Mesenchymal stem cell (in vitro differentiated cells and primary cell): ENCODE results near the gene RANBP3.

ENCODE experiments used
- DNase-seq: peaks from one replicate; pipeline ENCODE4 v3.0.0-alpha.2; 2013
- H2AFZ ChIP-seq: one replicate; pipeline ENCODE4 v1.6.1; 2013; ENCODE audit warnings: low read depth, mild to moderate bottlenecking, control low read depth, inconsistent platforms, low read length, moderate library complexity
- H2AK5ac ChIP-seq: 2 replicates; pipeline ENCODE4 v1.6.1; 2013; ENCODE audit warnings: low read length, moderate library complexity, mild to moderate bottlenecking, inconsistent platforms; ENCODE audit not compliant: severe bottlenecking
- H2BK120ac ChIP-seq: one replicate; pipeline ENCODE4 v1.6.1; 2013; ENCODE audit warnings: low read depth, mild to moderate bottlenecking, inconsistent platforms, low read length, moderate library complexity
- H2BK12ac ChIP-seq, 2 experiments: one replicate each; pipeline ENCODE4 v1.6.1; 2013; ENCODE audit warnings: inconsistent platforms in 2 of 2, low read length in 2 of 2, mild to moderate bottlenecking in 2 of 2, moderate library complexity in 2 of 2, control low read depth in 1 of 2
- H2BK15ac ChIP-seq: one replicate; pipeline ENCODE4 v1.6.1; 2013; ENCODE audit warnings: mild to moderate bottlenecking, low read depth, inconsistent platforms; ENCODE audit not compliant: poor library complexity, severe bottlenecking
- H2BK5ac ChIP-seq: 2 replicates; pipeline ENCODE4 v1.6.1; 2013; ENCODE audit warnings: low read depth, mild to moderate bottlenecking, low read length, control low read depth, inconsistent platforms; ENCODE audit not compliant: poor library complexity, severe bottlenecking
- H3K14ac ChIP-seq, 2 experiments: one replicate each; pipeline ENCODE4 v1.6.1; 2013; ENCODE audit warnings: inconsistent platforms in 2 of 2, low read length in 2 of 2, control low read depth in 1 of 2, mild to moderate bottlenecking in 1 of 2, moderate library complexity in 1 of 2
- H3K18ac ChIP-seq, 2 experiments: one replicate each; pipeline ENCODE4 v1.6.1; 2013; ENCODE audit warnings: inconsistent platforms in 2 of 2, low read length in 2 of 2, control low read depth in 1 of 2, low read depth in 1 of 2, mild to moderate bottlenecking in 1 of 2
- H3K23ac ChIP-seq, 2 experiments: one replicate each; pipeline ENCODE4 v1.6.1; 2013; ENCODE audit warnings: inconsistent platforms in 2 of 2, low read length in 2 of 2, mild to moderate bottlenecking in 2 of 2, moderate library complexity in 2 of 2, control low read depth in 1 of 2
- H3K27ac ChIP-seq: 2 replicates; pipeline ENCODE4 v1.5.1; 2013; ENCODE audit warnings: mild to moderate bottlenecking, moderate library complexity, low read length, control low read depth, inconsistent platforms; ENCODE audit not compliant: poor library complexity, severe bottlenecking
- H3K27me3 ChIP-seq, 2 experiments: 2 replicates each; pipeline versions ENCODE4 v1.6.1 to v1.7.0; 2013; ENCODE audit warnings: low read length in 2 of 2, mild to moderate bottlenecking in 2 of 2, moderate library complexity in 2 of 2, control low read depth in 1 of 2, inconsistent platforms in 1 of 2; ENCODE audit not compliant: control insufficient read depth in 1 of 2, insufficient read depth in 1 of 2
- H3K36me3 ChIP-seq, 2 experiments: 2 replicates each; pipeline versions ENCODE4 v1.6.1 to v1.7.0; 2013; ENCODE audit warnings: low read length in 2 of 2, control low read depth in 1 of 2, inconsistent platforms in 1 of 2, low read depth in 1 of 2, mild to moderate bottlenecking in 1 of 2; ENCODE audit not compliant: insufficient read depth in 2 of 2, control insufficient read depth in 1 of 2
- H3K4ac ChIP-seq, 2 experiments: one replicate each; pipeline ENCODE4 v1.6.1; 2013; ENCODE audit warnings: inconsistent platforms in 2 of 2, low read length in 2 of 2, mild to moderate bottlenecking in 2 of 2, moderate library complexity in 2 of 2, control low read depth in 1 of 2, low read depth in 1 of 2
- H3K4me1 ChIP-seq: 2 replicates; pipeline ENCODE4 v1.6.1; 2013; ENCODE audit warnings: low read depth, low read length, control low read depth; ENCODE audit not compliant: control insufficient read depth, insufficient read depth
- H3K4me2 ChIP-seq: 2 replicates; pipeline ENCODE4 v1.6.1; 2013; ENCODE audit warnings: low read length, mild to moderate bottlenecking, inconsistent platforms; ENCODE audit not compliant: poor library complexity, severe bottlenecking
- H3K4me3 ChIP-seq, 2 experiments: 2 replicates each; pipeline versions ENCODE4 v1.5.1 to v1.7.0; 2013; ENCODE audit warnings: low read length in 2 of 2, mild to moderate bottlenecking in 2 of 2, control low read depth in 1 of 2, low read depth in 1 of 2; ENCODE audit not compliant: insufficient read depth in 1 of 2
- H3K79me1 ChIP-seq: replicated peaks from 2 replicates; pipeline ENCODE4 v1.6.1; 2013; ENCODE audit warnings: mild to moderate bottlenecking, control low read depth, low read length, inconsistent platforms; ENCODE audit not compliant: poor library complexity, severe bottlenecking
- H3K9ac ChIP-seq: 2 replicates; pipeline ENCODE4 v1.7.0; 2013; ENCODE audit warnings: mild to moderate bottlenecking, low read length, moderate library complexity
- H3K9me3 ChIP-seq: 2 replicates; pipeline ENCODE4 v1.7.0; 2013; ENCODE audit warnings: mild to moderate bottlenecking, low read length; ENCODE audit not compliant: control insufficient read depth
- H4K8ac ChIP-seq: one replicate; pipeline ENCODE4 v1.6.1; 2013; ENCODE audit warnings: inconsistent platforms, mild to moderate bottlenecking, low read length, moderate library complexity
- H4K91ac ChIP-seq: one replicate; pipeline ENCODE4 v1.6.1; 2013; ENCODE audit warnings: mild to moderate bottlenecking, low read length, inconsistent platforms
- WGBS: methylation state at CpG from one replicate; pipeline ENCODE4 v1.1.7; 2013; ENCODE audit warnings: mixed read lengths; 5-methylcytosine and 5-hydroxymethylcytosine counted together

RANBP3 gene

DNA sequence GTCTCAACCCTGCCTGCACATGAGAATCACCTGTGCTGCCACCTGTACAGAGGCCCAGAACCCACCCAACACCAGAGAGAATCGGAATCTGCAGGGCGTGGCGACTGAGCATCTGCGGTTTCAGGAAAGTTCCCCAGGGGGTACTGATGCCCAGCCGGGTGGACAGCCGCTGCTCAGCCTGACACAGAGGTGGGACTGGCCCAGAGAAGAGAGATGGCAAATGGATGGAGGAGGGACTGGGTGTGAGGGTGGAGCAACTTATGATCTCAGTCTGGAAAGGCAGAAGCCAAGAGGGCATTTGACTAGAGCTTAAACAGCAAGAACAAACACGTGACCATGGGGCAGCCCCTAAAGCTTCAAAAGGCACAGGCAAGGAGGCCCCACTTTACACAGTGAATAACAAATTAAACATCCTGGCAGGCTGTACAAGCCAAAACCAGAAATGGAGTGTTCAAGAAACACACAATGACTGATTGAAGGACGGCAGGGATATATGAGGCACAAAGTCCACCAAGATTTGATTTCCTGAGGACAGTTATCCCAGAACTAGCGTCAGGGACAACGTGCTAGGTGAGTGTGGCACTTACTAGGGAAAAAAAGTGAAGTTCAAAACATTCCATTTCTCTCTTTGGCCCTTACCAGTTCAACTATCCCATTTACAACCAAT, 3.1 kb downstream of the RANBP3 start:
- Histone ChIP-seq H3K79me1 (peaks cover 8% of the 10 kb centered on the region), H3K4me1 (peaks cover 28% of the 10 kb centered on the region), H3K4me2 (no peak overlapping the region), H2AFZ (no peak overlapping the region), H2BK15ac (no peak overlapping the region), H3K36me3 (peaks cover 22 to 23% of the 10 kb centered on the region in 2 experiments), H2BK120ac (no peak overlapping the region), H3K9me3 (no peaks in the 10 kb centered on the region), H4K91ac (no peak overlapping the region), H3K4ac (no peak overlapping the region), H4K8ac (no peak overlapping the region), H3K9ac (peak overlapping the region; percentile 3), H2AK5ac (no peak overlapping the region), H3K14ac (no peak overlapping the region), H2BK5ac (no peak overlapping the region), H3K23ac (peak overlapping the region in 1 of 2 experiments; percentile 54), H3K4me3 (peak overlapping the region in 1 of 2 experiments; percentile 1), H2BK12ac (no peak overlapping the region), H3K27ac (no peak overlapping the region), H3K18ac (no peak overlapping the region), H3K27me3 (no peaks in the 10 kb centered on the region)
- WGBS, result 95% methylated on average over 10 of the region's 10 CpGs
- no peak for DNase-seq

DNA sequence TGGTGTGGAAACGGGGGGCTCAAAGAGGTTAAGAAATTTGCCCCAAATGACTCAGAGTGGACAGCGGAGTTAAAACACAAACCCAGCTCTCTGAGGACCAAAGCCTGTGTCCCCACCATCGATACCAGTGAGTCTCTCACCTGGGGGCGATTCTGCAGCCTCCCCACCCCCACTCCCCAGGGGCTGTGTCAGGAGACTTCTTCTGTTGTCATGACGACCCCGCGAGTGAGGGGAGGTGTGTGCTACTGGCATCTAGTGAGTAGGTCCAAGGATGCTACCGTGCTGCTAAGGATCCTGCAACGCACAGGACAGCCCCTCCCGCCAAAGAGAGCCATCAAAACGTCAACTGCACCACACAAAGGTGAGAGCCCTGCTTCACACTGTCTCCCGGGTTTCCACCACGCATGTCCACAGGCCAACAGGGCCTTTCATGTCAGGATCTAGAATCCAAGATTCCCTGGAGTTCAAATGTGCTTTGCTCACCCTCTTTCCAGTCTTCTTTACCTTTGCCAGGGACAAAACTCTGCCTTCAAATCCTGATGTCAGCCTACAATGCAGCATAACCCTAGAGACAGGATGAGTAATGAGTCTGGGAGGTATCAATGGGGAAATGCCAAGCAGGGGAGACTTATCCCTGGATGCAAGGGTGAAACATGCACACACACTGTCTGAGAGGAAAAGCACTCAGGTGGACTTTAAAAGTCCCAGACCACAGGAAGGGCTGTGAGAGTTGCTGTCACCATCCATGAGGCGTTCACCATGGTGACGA, 3.9 kb downstream of the RANBP3 start:
- Histone ChIP-seq H2BK15ac (no peak overlapping the region), H3K4me3 (peak overlapping the region in 1 of 2 experiments; percentile 1), H4K91ac (no peak overlapping the region), H3K9me3 (no peaks in the 10 kb centered on the region), H3K4me2 (no peak overlapping the region), H3K36me3 (peaks cover 24 to 26% of the 10 kb centered on the region in 2 experiments), H3K4me1 (peaks cover 25% of the 10 kb centered on the region), H3K14ac (no peak overlapping the region), H3K9ac (peak overlapping the region; percentile 7), H3K18ac (no peak overlapping the region), H2BK12ac (no peak overlapping the region), H3K79me1 (peaks cover 8% of the 10 kb centered on the region), H2AK5ac (no peak overlapping the region), H3K27me3 (no peaks in the 10 kb centered on the region), H3K27ac (no peak overlapping the region), H3K23ac (no peak overlapping the region), H4K8ac (no peak overlapping the region), H2AFZ (no peak overlapping the region), H2BK120ac (no peak overlapping the region), H2BK5ac (no peak overlapping the region), H3K4ac (no peak overlapping the region)
- no peak for DNase-seq
- WGBS, result 92% methylated on average over 14 of the region's 15 CpGs

DNA sequence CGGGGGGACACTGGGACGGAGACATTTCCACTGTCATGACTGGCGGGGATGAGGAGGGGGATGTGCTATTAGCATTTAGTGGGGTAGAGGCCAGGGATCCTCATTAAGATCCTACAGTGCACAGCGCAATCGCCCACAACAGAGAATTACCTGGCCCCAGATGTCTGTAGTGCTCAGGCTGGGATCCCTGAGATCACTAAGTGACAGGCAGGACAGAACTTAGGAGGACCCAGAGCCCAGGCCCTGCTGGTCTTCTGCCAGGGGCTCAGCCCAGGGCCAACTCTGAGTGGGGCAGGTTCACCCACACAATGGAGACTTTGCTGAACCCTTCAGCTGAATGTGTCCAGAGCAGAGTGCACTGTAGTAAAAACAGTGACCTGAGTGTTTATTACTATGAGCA, 4.6 kb downstream of the RANBP3 start:
- no peak overlapping the region for H4K8ac ChIP-seq
- peaks cover 22% of the 10 kb centered on the region for H3K4me1 ChIP-seq
- no peak overlapping the region for H3K23ac ChIP-seq
- no peak overlapping the region for H3K4me3 ChIP-seq
- no peak overlapping the region for H3K14ac ChIP-seq
- H3K36me3 ChIP-seq, result peaks cover 26 to 31% of the 10 kb centered on the region in 2 experiments
- no peak overlapping the region for H2BK120ac ChIP-seq
- no peak overlapping the region for H2AFZ ChIP-seq
- no peak overlapping the region for H3K18ac ChIP-seq
- no peaks in the 10 kb centered on the region for H3K9me3 ChIP-seq
- no peak overlapping the region for H4K91ac ChIP-seq
- peaks cover 3% of the 10 kb centered on the region for H3K79me1 ChIP-seq
- H2BK15ac ChIP-seq, result no peak overlapping the region
- H2BK5ac ChIP-seq, result no peak overlapping the region
- no peak overlapping the region for H3K4me2 ChIP-seq
- H2BK12ac ChIP-seq, result no peak overlapping the region
- no peak overlapping the region for H3K27ac ChIP-seq
- DNase-seq, result no peak
- no peak overlapping the region for H3K4ac ChIP-seq
- H2AK5ac ChIP-seq, result no peak overlapping the region
- no peaks in the 10 kb centered on the region for H3K27me3 ChIP-seq
- WGBS, result 92% methylated on average over 5 of the region's 5 CpGs
- no peak overlapping the region for H3K9ac ChIP-seq

DNA sequence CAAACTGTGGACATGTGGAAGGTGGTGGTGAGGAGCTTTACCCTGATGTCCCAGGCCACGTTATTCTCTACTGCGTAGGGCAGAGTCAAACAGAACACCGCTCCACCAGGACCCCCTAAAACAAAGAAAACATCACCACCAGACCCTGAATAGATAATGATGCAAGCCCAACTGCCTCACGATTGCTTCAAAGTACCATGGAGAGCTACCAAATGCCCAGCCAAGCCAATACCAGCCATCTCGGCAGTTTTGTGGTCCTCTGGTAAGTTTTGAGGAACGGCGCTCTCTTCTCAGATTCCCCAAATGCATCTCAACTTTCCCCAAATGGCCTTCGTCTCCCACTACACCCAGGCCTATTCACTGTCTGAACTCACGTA, 5.6 kb downstream of the RANBP3 start:
- H3K36me3 ChIP-seq, result peaks cover 26 to 33% of the 10 kb centered on the region in 2 experiments
- H2AK5ac ChIP-seq, result no peak overlapping the region
- H3K4me3 ChIP-seq, result no peak overlapping the region
- H3K14ac ChIP-seq, result no peak overlapping the region
- no peak overlapping the region for H3K27ac ChIP-seq
- H3K18ac ChIP-seq, result no peak overlapping the region
- H2BK15ac ChIP-seq, result no peak overlapping the region
- no peaks in the 10 kb centered on the region for H3K27me3 ChIP-seq
- H3K4me1 ChIP-seq, result peaks cover 30% of the 10 kb centered on the region
- WGBS, result 97% methylated on average over 9 of the region's 9 CpGs
- no peak overlapping the region for H3K9ac ChIP-seq
- no peak overlapping the region for H4K8ac ChIP-seq
- H3K4ac ChIP-seq, result no peak overlapping the region
- no peak for DNase-seq
- H3K9me3 ChIP-seq, result no peaks in the 10 kb centered on the region
- H2AFZ ChIP-seq, result no peak overlapping the region
- no peak overlapping the region for H2BK120ac ChIP-seq
- no peak overlapping the region for H2BK5ac ChIP-seq
- no peak overlapping the region for H3K4me2 ChIP-seq
- peaks cover 3% of the 10 kb centered on the region for H3K79me1 ChIP-seq
- H2BK12ac ChIP-seq, result no peak overlapping the region
- H4K91ac ChIP-seq, result no peak overlapping the region
- H3K23ac ChIP-seq, result no peak overlapping the region
